ENCODE results near the gene CDC42EP4.

CDC42EP4 gene

DNA sequence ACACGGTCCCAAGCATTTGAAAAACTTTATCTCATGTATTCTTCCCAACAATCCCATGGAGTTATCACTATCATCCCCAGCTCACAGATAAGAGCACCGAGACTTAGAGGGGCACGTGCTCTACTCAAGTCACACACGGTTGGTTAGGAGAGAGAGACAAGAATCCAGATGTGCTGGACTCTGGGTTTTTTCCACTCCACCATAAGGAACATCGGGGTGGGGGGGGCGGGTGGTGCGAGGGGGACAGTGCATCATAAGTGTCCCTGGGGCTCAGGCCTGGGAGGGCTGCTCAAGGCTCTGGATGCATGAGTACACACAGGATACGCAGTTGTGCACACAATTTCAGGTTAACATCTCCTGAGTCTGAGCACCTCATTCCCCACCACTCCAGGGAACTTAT lies 7.4 kb downstream of the CDC42EP4 start:
- Histone ChIP-seq H3K9me2 (replicated peaks; ENCODE audit: insufficient read depth, low read length) (no peaks in the 10 kb centered on the region), H3K36me3 (replicated peaks; ENCODE audit: insufficient read depth, low read length) (no peaks in the 10 kb centered on the region), H3K4me2 (ENCODE audit: low read depth, low read length) (no peak overlapping the region), H3K27me3 (replicated peaks; ENCODE audit: insufficient read depth, low read length) (no peaks in the 10 kb centered on the region), H3K9ac (ENCODE audit: low read length) (no peak overlapping the region), H4K20me1 (ENCODE audit: insufficient read depth, low read length) (no peaks in the 10 kb centered on the region), H3K79me2 (ENCODE audit: low read length) (no peaks in the 10 kb centered on the region; the same call in 1 of the 2 replicates), H3K27ac (ENCODE audit: low read length) (no peak overlapping the region), H2AFZ (ENCODE audit: low read length) (no peak overlapping the region), H3K4me3 (ENCODE audit: low read length) (no peak overlapping the region), H3K9me3 (replicated peaks; ENCODE audit: insufficient read depth, low read length) (no peaks in the 10 kb centered on the region), H3K4me1 (ENCODE audit: low read length) (no peaks in the 10 kb centered on the region), H3F3A (ENCODE audit: insufficient read depth, low read length) (no peaks in the 10 kb centered on the region)
- no peak for DNase-seq
- TF ChIP-seq EZH2phosphoT487 (IDR thresholded peaks at IDR 0.05; ENCODE audit: low read length), result no peak
- TF ChIP-seq EZH2 (optimal IDR thresholded peaks at IDR 0.05; ENCODE audit: low read depth, low read length), result no peak
- TF ChIP-seq, protein P1, sequence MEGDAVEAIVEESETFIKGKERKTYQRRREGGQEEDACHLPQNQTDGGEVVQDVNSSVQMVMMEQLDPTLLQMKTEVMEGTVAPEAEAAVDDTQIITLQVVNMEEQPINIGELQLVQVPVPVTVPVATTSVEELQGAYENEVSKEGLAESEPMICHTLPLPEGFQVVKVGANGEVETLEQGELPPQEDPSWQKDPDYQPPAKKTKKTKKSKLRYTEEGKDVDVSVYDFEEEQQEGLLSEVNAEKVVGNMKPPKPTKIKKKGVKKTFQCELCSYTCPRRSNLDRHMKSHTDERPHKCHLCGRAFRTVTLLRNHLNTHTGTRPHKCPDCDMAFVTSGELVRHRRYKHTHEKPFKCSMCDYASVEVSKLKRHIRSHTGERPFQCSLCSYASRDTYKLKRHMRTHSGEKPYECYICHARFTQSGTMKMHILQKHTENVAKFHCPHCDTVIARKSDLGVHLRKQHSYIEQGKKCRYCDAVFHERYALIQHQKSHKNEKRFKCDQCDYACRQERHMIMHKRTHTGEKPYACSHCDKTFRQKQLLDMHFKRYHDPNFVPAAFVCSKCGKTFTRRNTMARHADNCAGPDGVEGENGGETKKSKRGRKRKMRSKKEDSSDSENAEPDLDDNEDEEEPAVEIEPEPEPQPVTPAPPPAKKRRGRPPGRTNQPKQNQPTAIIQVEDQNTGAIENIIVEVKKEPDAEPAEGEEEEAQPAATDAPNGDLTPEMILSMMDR (IDR thresholded peaks at IDR 0.05; ENCODE audit: low read length), result no peak

DNA sequence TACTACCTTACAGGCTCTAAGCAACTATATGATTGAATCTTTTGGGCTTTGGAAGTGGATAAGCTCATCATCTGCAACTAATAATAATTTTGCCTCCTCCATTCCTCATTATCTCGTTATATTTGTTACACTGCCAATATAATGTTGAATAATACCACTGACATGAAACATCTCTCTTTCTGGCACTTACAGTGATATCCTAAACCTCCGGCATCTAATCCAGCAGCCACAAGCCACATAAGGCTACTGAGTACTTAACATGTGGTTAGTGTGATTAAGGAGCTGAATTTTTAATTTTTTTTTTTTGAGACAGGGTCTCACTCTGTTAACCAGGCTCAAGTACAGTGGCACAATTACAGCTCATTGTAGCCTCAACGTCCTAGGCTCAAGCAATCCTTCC lies 9.6 kb downstream of the CDC42EP4 start:
- no peak overlapping the region for H3K27ac ChIP-seq (ENCODE audit: low read length)
- no peak overlapping the region for H2AFZ ChIP-seq (ENCODE audit: low read length)
- no peaks in the 10 kb centered on the region for H3F3A ChIP-seq (ENCODE audit: insufficient read depth, low read length)
- H4K20me1 ChIP-seq (ENCODE audit: insufficient read depth, low read length), result no peaks in the 10 kb centered on the region
- no peaks in the 10 kb centered on the region for H3K36me3 ChIP-seq (replicated peaks; ENCODE audit: insufficient read depth, low read length)
- no peaks in the 10 kb centered on the region; the same call in 1 of the 2 replicates for H3K79me2 ChIP-seq (ENCODE audit: low read length)
- no peaks in the 10 kb centered on the region for H3K27me3 ChIP-seq (replicated peaks; ENCODE audit: insufficient read depth, low read length)
- H3K9ac ChIP-seq (ENCODE audit: low read length), result no peak overlapping the region
- H3K4me2 ChIP-seq (ENCODE audit: low read depth, low read length), result no peak overlapping the region
- no peaks in the 10 kb centered on the region for H3K4me1 ChIP-seq (ENCODE audit: low read length)
- no peaks in the 10 kb centered on the region for H3K9me2 ChIP-seq (replicated peaks; ENCODE audit: insufficient read depth, low read length)
- TF ChIP-seq EZH2 (optimal IDR thresholded peaks at IDR 0.05; ENCODE audit: low read depth, low read length), result no peak
- TF ChIP-seq EZH2phosphoT487 (IDR thresholded peaks at IDR 0.05; ENCODE audit: low read length), result no peak
- TF ChIP-seq, protein P1 (IDR thresholded peaks at IDR 0.05; ENCODE audit: low read length), result no peak
- no peak for DNase-seq
- no peak overlapping the region for H3K4me3 ChIP-seq (ENCODE audit: low read length)
- H3K9me3 ChIP-seq (replicated peaks; ENCODE audit: insufficient read depth, low read length), result no peaks in the 10 kb centered on the region

DNA sequence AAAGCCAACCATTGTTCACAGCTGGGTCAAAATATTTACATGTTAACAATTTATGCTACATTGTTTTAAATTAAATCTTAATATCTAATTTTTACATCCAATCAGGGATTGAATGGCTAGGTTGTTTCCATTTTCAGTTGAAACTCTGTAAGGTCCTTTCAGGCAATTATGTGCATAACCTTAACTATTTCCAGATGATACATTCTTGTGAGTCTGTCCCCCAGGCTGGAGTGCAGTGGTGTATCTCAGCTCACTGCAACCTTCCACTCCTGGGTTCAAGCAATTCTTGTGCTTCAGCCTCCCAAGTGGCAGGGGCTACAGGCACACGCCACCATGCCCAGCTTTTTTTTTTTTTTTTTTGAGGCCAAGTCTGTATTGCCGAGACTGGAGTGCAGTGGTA lies 10.4 kb downstream of the CDC42EP4 start:
- Histone ChIP-seq H3K4me1 (ENCODE audit: low read length) (no peaks in the 10 kb centered on the region), H4K20me1 (ENCODE audit: insufficient read depth, low read length) (no peaks in the 10 kb centered on the region), H3K27ac (ENCODE audit: low read length) (no peak overlapping the region), H3K4me2 (ENCODE audit: low read depth, low read length) (no peak overlapping the region), H3K9me3 (replicated peaks; ENCODE audit: insufficient read depth, low read length) (no peaks in the 10 kb centered on the region), H3K9ac (ENCODE audit: low read length) (no peak overlapping the region), H3K36me3 (replicated peaks; ENCODE audit: insufficient read depth, low read length) (no peaks in the 10 kb centered on the region), H3K4me3 (ENCODE audit: low read length) (no peak overlapping the region), H2AFZ (ENCODE audit: low read length) (no peak overlapping the region), H3K9me2 (replicated peaks; ENCODE audit: insufficient read depth, low read length) (no peaks in the 10 kb centered on the region), H3K27me3 (replicated peaks; ENCODE audit: insufficient read depth, low read length) (no peaks in the 10 kb centered on the region), H3K79me2 (ENCODE audit: low read length) (no peaks in the 10 kb centered on the region; the same call in 1 of the 2 replicates), H3F3A (ENCODE audit: insufficient read depth, low read length) (no peaks in the 10 kb centered on the region)
- DNase-seq, result no peak
- TF ChIP-seq, protein P1 (IDR thresholded peaks at IDR 0.05; ENCODE audit: low read length), result no peak
- TF ChIP-seq EZH2 (optimal IDR thresholded peaks at IDR 0.05; ENCODE audit: low read depth, low read length) (no peak), EZH2phosphoT487 (IDR thresholded peaks at IDR 0.05; ENCODE audit: low read length) (no peak)

Measured in MM.1S (cell line).